Kidney (tissue), 14 donors: ENCODE measurements around the gene GFRA1. TPM values are rescaled to one million over a fixed set of nuclear protein-coding genes. Genes with fewer than 3 reads are reported as not detected.

Experiments
- DNase-seq, 5 donors: peaks; one replicate each; pipeline ENCODE4 v3.0.0-alpha.2; 2013 to 2020
- FAIRE-seq: peaks from 2 replicates; lab custom pipeline; 2012; peaks lifted over from hg19 to GRCh38; lab: Jason Lieb, UNC
- H3K27ac ChIP-seq, 2 donors: one replicate each; pipeline ENCODE4 v1.7.0; 2013; ENCODE audit warnings: low read depth in 2 of 2, low read length in 2 of 2, inconsistent platforms in 1 of 2
- H3K27me3 ChIP-seq: one replicate; pipeline ENCODE4 v1.7.1; 2013; ENCODE audit warnings: low read length, inconsistent platforms; ENCODE audit not compliant: control insufficient read depth, insufficient read depth
- H3K36me3 ChIP-seq, 3 donors: one replicate each; pipeline versions ENCODE4 v1.7.0 to v1.7.1; 2013; ENCODE audit warnings: low read length in 3 of 3, control low read depth in 1 of 3, inconsistent platforms in 1 of 3; ENCODE audit not compliant: insufficient read depth in 3 of 3, control insufficient read depth in 2 of 3
- H3K4me1 ChIP-seq, 3 donors: one replicate each; pipeline versions ENCODE4 v1.7.0 to v1.7.1; 2013; ENCODE audit warnings: low read length in 3 of 3, inconsistent platforms in 1 of 3, low read depth in 1 of 3; ENCODE audit not compliant: control insufficient read depth in 2 of 3, insufficient read depth in 2 of 3
- H3K4me3 ChIP-seq, 3 donors: one replicate each; pipeline versions ENCODE4 v1.7.0 to v1.8.1; 2013; ENCODE audit warnings: low read length in 3 of 3, control low read depth in 1 of 3, inconsistent platforms in 1 of 3
- H3K9ac ChIP-seq, 3 donors: one replicate each; pipeline versions ENCODE4 v1.7.0 to v1.7.1; 2013; ENCODE audit warnings: low read length in 3 of 3, control low read depth in 1 of 3, inconsistent platforms in 1 of 3
- H3K9me3 ChIP-seq, 3 donors: one replicate each; pipeline versions ENCODE4 v1.7.0 to v1.7.1; 2013; ENCODE audit warnings: low read length in 3 of 3, control low read depth in 1 of 3, inconsistent platforms in 1 of 3; ENCODE audit not compliant: control insufficient read depth in 2 of 3, insufficient read depth in 1 of 3
- intact Hi-C: fragments of 100-400 bp; cut with DNase I; formaldehyde crosslinking; loops from one replicate; pipeline ENCODE4 v1.11.1; 2022
- polyA plus RNA-seq: library from polyadenylated mRNA; stranded (reverse); fragments of 350-450 nt; fragmentation: Illumina TruSeq; extraction: RNeasy Lipid Tissue Mini Kit (QIAGEN cat#74804); gene quantifications from one replicate; pipeline ENCODE4 v1.2.3, GENCODE V29; 2014; ENCODE audit warnings: low read depth, low replicate concordance; ENCODE audit not compliant: insufficient read depth
- total RNA-seq: library from RNA; stranded (reverse); fragmentation: NEBNext Ultra II Directional; extraction: Animal tissue kit (Norgen Biotek cat#: 25700); gene quantifications from one replicate; pipeline ENCODE4 v1.2.1, GENCODE V29; 2021
- TF ChIP-seq, protein P1 (sequence below): IDR thresholded peaks from 3 replicates; pipeline ENCODE4 v1.5.1; 2012; ENCODE audit warnings: mild to moderate bottlenecking, moderate library complexity, borderline replicate concordance; ENCODE audit not compliant: insufficient read depth; ENCODE audit errors: extremely low read depth
- donor health status: control.
- donor health status: control.
- donor health status: control.
- donor health status: control.
- donor health status: control.
- donor health status: DM: yes; HTN: yes; CAD: no.
- donor health status: Normal renal cell carcinoma (clear cell type).

GFRA1 gene
- total and polyA plus RNA-seq, 2 donors from 2014 or later, result 3.0 to 22.3 TPM

DNA sequence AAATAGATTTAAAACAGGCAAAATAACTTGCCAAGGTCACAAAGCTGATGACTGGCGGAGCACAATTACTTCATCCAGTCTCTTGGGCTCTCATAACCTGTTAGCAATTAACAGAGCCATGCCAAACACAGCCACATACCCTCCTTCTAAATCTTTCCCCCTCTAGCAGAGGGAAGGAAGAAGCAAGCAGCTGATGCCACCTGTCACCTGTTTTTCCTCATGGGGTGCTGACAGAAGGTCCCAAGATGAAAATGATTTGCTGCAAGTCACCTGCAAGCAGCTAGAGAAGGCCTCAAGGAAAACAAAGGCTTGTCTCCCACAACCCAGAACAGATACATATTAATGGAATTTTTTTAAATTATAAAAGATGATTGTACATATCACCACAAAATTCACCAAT, 117.8 kb downstream of the GFRA1 start:
- Histone ChIP-seq H3K36me3 (no peaks in the 10 kb centered on the region), H3K4me1 (no peaks in the 10 kb centered on the region), H3K27ac (no peak overlapping the region), H3K4me3 (no peak overlapping the region), H3K9me3 (no peaks in the 10 kb centered on the region), H3K9ac (no peak overlapping the region), H3K27me3 (no peaks in the 10 kb centered on the region)
- FAIRE-seq, result no peak
- no peak for DNase-seq
- intact Hi-C loops, result no loop called here
- TF ChIP-seq, protein P1, sequence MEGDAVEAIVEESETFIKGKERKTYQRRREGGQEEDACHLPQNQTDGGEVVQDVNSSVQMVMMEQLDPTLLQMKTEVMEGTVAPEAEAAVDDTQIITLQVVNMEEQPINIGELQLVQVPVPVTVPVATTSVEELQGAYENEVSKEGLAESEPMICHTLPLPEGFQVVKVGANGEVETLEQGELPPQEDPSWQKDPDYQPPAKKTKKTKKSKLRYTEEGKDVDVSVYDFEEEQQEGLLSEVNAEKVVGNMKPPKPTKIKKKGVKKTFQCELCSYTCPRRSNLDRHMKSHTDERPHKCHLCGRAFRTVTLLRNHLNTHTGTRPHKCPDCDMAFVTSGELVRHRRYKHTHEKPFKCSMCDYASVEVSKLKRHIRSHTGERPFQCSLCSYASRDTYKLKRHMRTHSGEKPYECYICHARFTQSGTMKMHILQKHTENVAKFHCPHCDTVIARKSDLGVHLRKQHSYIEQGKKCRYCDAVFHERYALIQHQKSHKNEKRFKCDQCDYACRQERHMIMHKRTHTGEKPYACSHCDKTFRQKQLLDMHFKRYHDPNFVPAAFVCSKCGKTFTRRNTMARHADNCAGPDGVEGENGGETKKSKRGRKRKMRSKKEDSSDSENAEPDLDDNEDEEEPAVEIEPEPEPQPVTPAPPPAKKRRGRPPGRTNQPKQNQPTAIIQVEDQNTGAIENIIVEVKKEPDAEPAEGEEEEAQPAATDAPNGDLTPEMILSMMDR, result no peak

DNA sequence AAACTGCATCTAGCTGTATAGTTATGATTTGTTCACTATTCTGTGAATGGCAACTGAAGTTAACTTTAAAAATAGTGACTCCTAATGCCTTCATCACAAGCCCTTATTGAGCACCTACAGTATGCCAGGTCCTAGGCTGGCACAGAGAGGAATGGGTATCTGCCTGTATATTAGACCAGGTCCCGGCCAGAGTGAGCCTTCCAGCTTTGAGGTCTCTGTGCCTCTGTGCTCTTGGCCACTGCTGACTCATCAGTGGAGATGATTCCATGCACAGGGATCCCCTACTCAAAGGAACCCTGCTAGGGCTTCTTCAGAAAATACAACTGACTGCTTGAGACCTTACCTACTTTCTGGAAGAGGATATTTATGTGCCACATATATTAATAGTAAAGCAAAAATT, 118.4 kb downstream of the GFRA1 start:
- Histone ChIP-seq H3K9ac (no peak overlapping the region), H3K27ac (no peak overlapping the region), H3K4me1 (no peaks in the 10 kb centered on the region), H3K9me3 (no peaks in the 10 kb centered on the region), H3K4me3 (no peak overlapping the region), H3K27me3 (no peaks in the 10 kb centered on the region), H3K36me3 (no peaks in the 10 kb centered on the region)
- no peak for DNase-seq
- no peak for FAIRE-seq
- intact Hi-C loops, result no loop called here
- TF ChIP-seq, protein P1, result no peak

DNA sequence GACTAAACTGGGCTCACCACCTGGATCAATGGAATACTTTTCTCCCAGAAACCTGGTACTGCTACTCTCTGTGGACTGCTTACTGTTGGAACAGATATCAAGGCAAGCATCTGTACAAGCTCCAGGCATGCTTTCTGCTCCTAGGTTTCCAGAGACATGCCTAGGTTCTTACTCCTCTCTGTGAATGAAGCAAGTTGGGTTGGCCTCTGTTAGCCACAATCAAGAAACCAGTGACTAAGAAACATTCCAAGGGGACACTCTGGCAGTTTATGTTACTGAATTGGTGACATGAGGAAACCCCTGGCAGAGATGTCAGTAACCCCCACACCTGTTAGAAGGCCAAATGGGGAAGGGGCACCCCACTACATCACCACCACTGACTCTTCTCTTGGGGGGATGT, 121.9 kb downstream of the GFRA1 start:
- TF ChIP-seq, protein P1, result no peak
- intact Hi-C loops, result no loop called here
- Histone ChIP-seq H3K4me1 (no peaks in the 10 kb centered on the region), H3K9me3 (no peaks in the 10 kb centered on the region), H3K4me3 (no peak overlapping the region), H3K27ac (no peak overlapping the region), H3K9ac (no peak overlapping the region), H3K27me3 (no peaks in the 10 kb centered on the region), H3K36me3 (no peaks in the 10 kb centered on the region)
- DNase-seq (no peak), FAIRE-seq (no peak)

DNA sequence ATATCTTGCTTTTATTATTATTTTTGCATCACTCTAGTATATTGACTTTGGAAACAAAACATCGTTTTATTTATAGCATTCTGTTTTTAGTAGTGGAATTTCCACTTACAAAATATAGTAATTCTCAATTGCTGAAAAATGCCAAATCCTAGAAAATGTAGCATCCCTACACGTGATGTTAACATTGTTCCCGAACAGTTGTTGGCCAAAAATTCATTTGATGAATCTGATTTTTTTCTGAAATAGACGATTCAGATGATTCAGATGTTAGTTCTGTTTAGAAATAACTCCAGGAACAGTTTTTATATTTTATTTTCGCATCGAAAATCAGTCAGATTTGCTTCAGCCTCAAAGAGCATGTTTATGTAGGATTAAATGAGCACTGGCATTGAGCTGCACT, 122.4 kb downstream of the GFRA1 start:
- no peak overlapping the region for H3K27ac ChIP-seq
- H3K27me3 ChIP-seq, result no peaks in the 10 kb centered on the region
- no peak overlapping the region for H3K4me3 ChIP-seq
- no peaks in the 10 kb centered on the region for H3K9me3 ChIP-seq
- H3K36me3 ChIP-seq, result no peaks in the 10 kb centered on the region
- TF ChIP-seq, protein P1, result no peak
- intact Hi-C loops, result no loop called here
- no peak for FAIRE-seq
- no peak overlapping the region for H3K9ac ChIP-seq
- DNase-seq, result no peak
- H3K4me1 ChIP-seq, result no peaks in the 10 kb centered on the region
